GM12873 (cell line): ENCODE data around the gene NLGN1.

ENCODE experiments used
- TF ChIP-seq, protein P1 (sequence below): IDR thresholded peaks from 2 replicates; pipeline ENCODE4 v1.5.1; 2012; ENCODE audit warnings: low read depth, mild to moderate bottlenecking, moderate library complexity, low read length, control low read depth; ENCODE audit not compliant: insufficient read depth; ENCODE audit errors: missing control alignments

NLGN1 gene

DNA sequence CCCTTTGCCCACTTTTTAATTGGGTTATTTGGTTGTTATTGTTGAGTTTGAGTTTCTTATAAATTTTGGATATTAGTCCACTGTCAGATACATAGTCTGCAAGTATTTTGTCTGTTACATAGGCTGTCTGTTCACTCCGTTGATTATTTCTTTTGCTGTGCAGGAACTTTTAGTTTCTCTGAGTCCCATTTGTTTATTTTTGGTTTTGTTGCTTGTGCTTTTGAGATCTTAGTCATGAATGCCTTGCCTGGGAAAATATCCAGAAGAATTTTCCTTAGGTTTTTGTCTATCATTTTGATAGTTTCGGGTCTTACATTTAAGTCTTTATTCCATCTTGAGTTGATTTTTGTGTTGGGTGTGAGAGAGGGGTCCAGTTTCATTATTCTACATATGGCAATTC lies 254.5 kb downstream of the NLGN1 start:
- TF ChIP-seq, protein P1, sequence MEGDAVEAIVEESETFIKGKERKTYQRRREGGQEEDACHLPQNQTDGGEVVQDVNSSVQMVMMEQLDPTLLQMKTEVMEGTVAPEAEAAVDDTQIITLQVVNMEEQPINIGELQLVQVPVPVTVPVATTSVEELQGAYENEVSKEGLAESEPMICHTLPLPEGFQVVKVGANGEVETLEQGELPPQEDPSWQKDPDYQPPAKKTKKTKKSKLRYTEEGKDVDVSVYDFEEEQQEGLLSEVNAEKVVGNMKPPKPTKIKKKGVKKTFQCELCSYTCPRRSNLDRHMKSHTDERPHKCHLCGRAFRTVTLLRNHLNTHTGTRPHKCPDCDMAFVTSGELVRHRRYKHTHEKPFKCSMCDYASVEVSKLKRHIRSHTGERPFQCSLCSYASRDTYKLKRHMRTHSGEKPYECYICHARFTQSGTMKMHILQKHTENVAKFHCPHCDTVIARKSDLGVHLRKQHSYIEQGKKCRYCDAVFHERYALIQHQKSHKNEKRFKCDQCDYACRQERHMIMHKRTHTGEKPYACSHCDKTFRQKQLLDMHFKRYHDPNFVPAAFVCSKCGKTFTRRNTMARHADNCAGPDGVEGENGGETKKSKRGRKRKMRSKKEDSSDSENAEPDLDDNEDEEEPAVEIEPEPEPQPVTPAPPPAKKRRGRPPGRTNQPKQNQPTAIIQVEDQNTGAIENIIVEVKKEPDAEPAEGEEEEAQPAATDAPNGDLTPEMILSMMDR, result no peak

DNA sequence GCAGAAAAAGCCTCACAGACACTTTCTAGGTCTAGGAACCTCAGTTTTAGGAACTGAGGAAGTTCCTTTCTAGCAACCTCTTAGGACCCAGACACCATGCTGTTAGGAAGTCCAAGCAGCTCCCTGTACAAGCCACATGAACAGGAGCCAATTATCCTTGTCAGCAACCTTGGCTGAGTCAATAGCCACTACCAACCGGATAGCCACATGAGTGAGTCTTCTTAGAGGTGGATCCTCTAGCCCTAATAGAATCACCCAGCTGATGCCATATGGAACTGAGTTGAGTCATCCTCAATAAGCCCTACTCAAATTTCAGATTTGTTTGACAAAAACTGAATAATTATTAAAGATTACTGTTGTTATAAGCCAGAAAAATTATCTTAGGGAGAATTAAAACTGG lies 256.2 kb downstream of the NLGN1 start:
- TF ChIP-seq, protein P1, result no peak

DNA sequence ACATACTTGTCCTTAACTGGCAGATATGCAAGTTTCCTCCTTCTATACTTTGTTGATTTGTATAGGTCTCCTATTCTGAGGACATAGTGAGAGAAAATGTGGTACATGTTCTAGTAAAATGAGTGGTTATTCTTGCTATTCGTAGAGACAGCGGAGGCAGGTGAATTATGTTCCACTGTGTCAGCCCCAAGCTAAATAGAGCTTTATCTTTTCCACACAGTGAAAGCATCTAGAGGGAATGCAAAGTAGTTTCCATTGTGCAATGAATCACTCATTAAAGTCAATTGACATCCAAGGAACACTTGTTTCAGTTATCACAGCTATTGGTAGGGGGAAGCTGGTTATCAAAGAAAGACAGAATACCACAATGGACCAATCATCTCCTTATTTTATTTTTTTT lies 262.4 kb downstream of the NLGN1 start:
- TF ChIP-seq, protein P1, result no peak

DNA sequence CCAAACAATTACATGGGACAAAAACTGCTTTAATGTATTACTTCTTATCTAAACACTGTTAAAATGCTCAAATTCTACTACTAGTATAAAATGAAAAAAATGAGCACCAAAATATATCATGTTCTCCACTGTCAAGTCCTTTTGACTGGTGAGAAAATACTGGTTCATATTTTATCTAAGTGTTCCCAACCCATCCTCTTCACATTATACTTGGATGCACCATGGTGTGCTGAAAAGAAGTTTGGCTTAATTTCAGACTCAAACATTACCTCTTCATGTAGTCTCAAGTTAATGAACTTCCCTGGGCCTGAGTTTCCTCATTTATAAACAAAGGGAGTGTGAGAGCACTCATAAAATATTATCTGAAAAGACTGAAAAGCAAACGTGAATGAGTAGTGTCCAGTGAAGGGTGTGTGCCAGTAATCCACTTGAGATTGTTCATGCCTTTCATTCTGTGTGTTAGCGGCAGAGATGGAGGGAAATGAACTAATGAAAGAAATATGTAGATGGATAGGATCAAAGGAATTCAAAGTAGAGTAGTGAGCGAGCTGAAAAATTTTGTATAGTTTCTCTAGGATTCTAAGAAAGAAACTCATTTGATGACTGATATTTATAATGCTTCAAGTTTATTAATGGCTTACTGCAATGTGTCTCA lies 263.2 kb downstream of the NLGN1 start:
- TF ChIP-seq, protein P1, result no peak

DNA sequence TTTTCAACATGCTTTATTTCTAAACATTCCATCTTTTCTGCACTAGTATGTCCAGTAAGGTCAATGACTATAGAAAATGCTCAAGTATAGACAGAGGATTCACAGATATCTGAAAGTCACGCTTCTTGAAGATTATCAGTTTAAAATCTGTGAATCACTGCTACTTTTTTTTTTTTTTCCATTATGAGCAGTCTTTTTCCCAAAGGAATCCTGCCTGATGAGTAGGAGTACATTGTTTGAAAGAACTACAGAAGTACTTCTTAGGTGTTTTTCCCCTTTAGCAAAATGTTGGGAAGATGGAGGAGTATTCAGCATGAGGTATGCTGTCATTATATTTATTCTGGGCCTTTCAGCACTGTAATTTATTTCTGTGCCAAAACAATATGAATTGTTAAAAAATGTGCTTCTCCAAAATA lies 266.2 kb downstream of the NLGN1 start:
- TF ChIP-seq, protein P1, result no peak

DNA sequence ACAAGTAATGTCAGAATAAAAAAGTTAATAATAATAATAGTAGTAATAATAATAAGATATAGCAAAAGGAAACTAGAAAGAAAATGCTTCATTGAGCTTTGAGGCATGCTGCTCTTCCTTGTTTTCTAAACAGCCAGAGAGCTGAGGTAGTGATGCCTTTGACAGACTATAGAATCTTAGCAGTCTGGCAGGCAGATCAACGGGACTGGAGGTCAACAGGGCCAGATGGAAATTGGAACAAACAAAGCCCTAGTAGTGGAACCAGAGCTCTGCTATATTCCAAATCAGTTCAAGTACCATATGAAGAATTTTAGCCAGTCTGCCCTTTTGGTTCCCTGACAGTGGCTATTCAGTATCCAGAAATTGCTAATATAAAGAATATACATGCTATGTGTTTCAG lies 278.6 kb downstream of the NLGN1 start:
- TF ChIP-seq, protein P1, result no peak

DNA sequence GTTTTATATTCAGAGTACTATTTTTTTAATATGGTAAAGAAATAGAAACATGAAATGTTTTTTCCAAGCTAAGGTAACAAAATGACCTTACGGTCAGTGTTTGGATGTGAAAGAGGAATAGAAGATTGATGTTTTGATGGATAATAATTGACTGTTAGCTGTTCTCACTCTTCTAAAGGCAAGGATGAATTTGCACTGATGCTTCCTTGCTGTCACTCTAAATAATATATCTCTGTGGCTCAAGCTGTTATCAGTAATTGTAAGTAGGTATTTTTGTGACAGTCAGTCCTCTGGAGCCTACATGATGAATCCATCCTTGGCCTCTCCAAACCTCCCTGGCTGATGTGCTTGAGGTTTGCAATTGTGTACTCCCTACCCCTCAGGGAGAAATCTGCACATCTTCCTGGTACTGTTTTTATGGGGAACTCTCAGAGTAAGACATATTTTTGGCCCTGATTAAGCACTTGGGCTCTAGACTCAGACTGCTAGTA lies 283.7 kb downstream of the NLGN1 start:
- TF ChIP-seq, protein P1, result no peak
